ENCODE data around the gene C20orf204.

The C20orf204 gene

GRCh38 chr20:64005394-64005793 is 30.6 kb upstream of the C20orf204 start:
- TF ChIP-seq EZH2phosphoT487 (IDR thresholded peaks at IDR 0.05; ENCODE audit: low read depth) (no peak), CTCF (IDR thresholded peaks at IDR 0.05; ENCODE audit: low read depth, low read length) (no peak)
- Histone ChIP-seq H3K9ac (ENCODE audit: low read length) (no peak overlapping the region), H3K4me3 (ENCODE audit: low read length) (no peak overlapping the region), H3K27me3 (ENCODE audit: low read depth, low read length) (no peaks in the 10 kb centered on the region), H3K79me2 (ENCODE audit: low read length) (peaks cover 5% of the 10 kb centered on the region; the same call in 1 of the 2 replicates), H3K4me1 (ENCODE audit: low read length) (peaks cover 1% of the 10 kb centered on the region; the same call in 1 of the 2 replicates), H2AFZ (ENCODE audit: low read depth, low read length) (no peak overlapping the region), H3K4me2 (ENCODE audit: low read length) (no peak overlapping the region), H4K20me1 (ENCODE audit: insufficient read depth, low read length) (peaks cover 12% of the 10 kb centered on the region; the same call in 1 of the 2 replicates), H3K36me3 (replicated peaks; ENCODE audit: low read depth, low read length) (peaks cover 46% of the 10 kb centered on the region), H3K9me3 (ENCODE audit: insufficient read depth, low read length) (no peaks in the 10 kb centered on the region), H3K27ac (ENCODE audit: low read length) (no peak overlapping the region)

GRCh38 chr20:64006490-64006889 is 29.5 kb upstream of the C20orf204 start:
- H2AFZ ChIP-seq (ENCODE audit: low read depth, low read length) = no peak overlapping the region
- peaks cover 12% of the 10 kb centered on the region; the same call in 1 of the 2 replicates for H4K20me1 ChIP-seq (ENCODE audit: insufficient read depth, low read length)
- H3K79me2 ChIP-seq (ENCODE audit: low read length) = peaks cover 5% of the 10 kb centered on the region; the same call in 1 of the 2 replicates
- H3K27me3 ChIP-seq (ENCODE audit: low read depth, low read length) = no peaks in the 10 kb centered on the region
- no peak overlapping the region for H3K9ac ChIP-seq (ENCODE audit: low read length)
- no peak overlapping the region for H3K27ac ChIP-seq (ENCODE audit: low read length)
- peaks cover 6% of the 10 kb centered on the region for H3K4me1 ChIP-seq (ENCODE audit: low read length)
- H3K36me3 ChIP-seq (replicated peaks; ENCODE audit: low read depth, low read length) = peaks cover 51% of the 10 kb centered on the region
- TF ChIP-seq EZH2phosphoT487 (IDR thresholded peaks at IDR 0.05; ENCODE audit: low read depth) = no peak
- no peak for TF ChIP-seq CTCF (IDR thresholded peaks at IDR 0.05; ENCODE audit: low read depth, low read length)
- no peak overlapping the region for H3K4me2 ChIP-seq (ENCODE audit: low read length)
- H3K4me3 ChIP-seq (ENCODE audit: low read length) = no peak overlapping the region
- H3K9me3 ChIP-seq (ENCODE audit: insufficient read depth, low read length) = no peaks in the 10 kb centered on the region

GRCh38 chr20:64006902-64007301 is 29.1 kb upstream of the C20orf204 start:
- Histone ChIP-seq H4K20me1 (ENCODE audit: insufficient read depth, low read length) (peaks cover 12% of the 10 kb centered on the region; the same call in 1 of the 2 replicates), H3K36me3 (replicated peaks; ENCODE audit: low read depth, low read length) (peaks cover 48% of the 10 kb centered on the region), H3K4me2 (ENCODE audit: low read length) (no peak overlapping the region), H3K4me3 (ENCODE audit: low read length) (no peak overlapping the region), H3K9ac (ENCODE audit: low read length) (no peak overlapping the region), H2AFZ (ENCODE audit: low read depth, low read length) (no peak overlapping the region), H3K79me2 (ENCODE audit: low read length) (peaks cover 5% of the 10 kb centered on the region; the same call in 1 of the 2 replicates), H3K27ac (ENCODE audit: low read length) (no peak overlapping the region), H3K27me3 (ENCODE audit: low read depth, low read length) (no peaks in the 10 kb centered on the region), H3K4me1 (ENCODE audit: low read length) (peaks cover 6% of the 10 kb centered on the region), H3K9me3 (ENCODE audit: insufficient read depth, low read length) (no peaks in the 10 kb centered on the region)
- TF ChIP-seq CTCF (IDR thresholded peaks at IDR 0.05; ENCODE audit: low read depth, low read length) = no peak
- no peak for TF ChIP-seq EZH2phosphoT487 (IDR thresholded peaks at IDR 0.05; ENCODE audit: low read depth)

- Histone ChIP-seq H3K4me2 (ENCODE audit: low read length) (no peak overlapping the region), H3K4me1 (ENCODE audit: low read length) (peaks cover 6% of the 10 kb centered on the region), H3K27me3 (ENCODE audit: low read depth, low read length) (no peaks in the 10 kb centered on the region), H3K4me3 (ENCODE audit: low read length) (no peak overlapping the region), H3K9ac (ENCODE audit: low read length) (no peak overlapping the region), H3K27ac (ENCODE audit: low read length) (no peak overlapping the region), H3K9me3 (ENCODE audit: insufficient read depth, low read length) (no peaks in the 10 kb centered on the region), H4K20me1 (ENCODE audit: insufficient read depth, low read length) (peaks cover 7% of the 10 kb centered on the region; the same call in 1 of the 2 replicates), H3K36me3 (replicated peaks; ENCODE audit: low read depth, low read length) (peaks cover 42% of the 10 kb centered on the region), H2AFZ (ENCODE audit: low read depth, low read length) (no peak overlapping the region), H3K79me2 (ENCODE audit: low read length) (peaks cover 5% of the 10 kb centered on the region; the same call in 1 of the 2 replicates)
- TF ChIP-seq EZH2phosphoT487 (IDR thresholded peaks at IDR 0.05; ENCODE audit: low read depth) (no peak), CTCF (IDR thresholded peaks at IDR 0.05; ENCODE audit: low read depth, low read length) (no peak)
Observed at GRCh38 chr20:64009811-64010387, 26.1 kb upstream of the C20orf204 start.

Measured in OCI-LY3 (cell line).